ENCODE data around the gene FNDC3B.

FNDC3B gene

GRCh38 chr3:172287937-172288477 lies 248.6 kb downstream of the FNDC3B start (continued):
- TF ChIP-seq ATF2 (tag by site-specific recombination; IDR thresholded peaks at IDR 0.05; ENCODE audit: low read depth) (no peak), ZNF266 (tag by site-specific recombination; IDR thresholded peaks at IDR 0.05; ENCODE audit: low read depth) (no peak), ZBTB11 (tag by site-specific recombination; conservative IDR thresholded peaks at IDR 0.05; ENCODE audit: low read depth) (no peak)

- Histone ChIP-seq H3K4me3 (ENCODE audit: low read depth, low read length) (no peak overlapping the region), H3K27ac (ENCODE audit: extremely low read depth, low read depth, low read length) (no peak overlapping the region), H3K9me3 (ENCODE audit: control insufficient read depth, insufficient read depth, low read depth, low read length) (no peaks in the 10 kb centered on the region), H3K36me3 (ENCODE audit: control insufficient read depth in 2 of 2, insufficient read depth in 1 of 2, low read length in 2 of 2) (peaks cover 0 to 23% of the 10 kb centered on the region in 2 experiments; a peak in 1 of 3 replicates), H3K4me1 (ENCODE audit: control insufficient read depth, insufficient read depth, low read length) (no peaks in the 10 kb centered on the region)
- POLR2A ChIA-PET = no interaction called here
- no peak for TF ChIP-seq ZNF513 (tag by site-specific recombination; IDR thresholded peaks at IDR 0.05)
- TF ChIP-seq ZNF747 (tag by site-specific recombination; IDR thresholded peaks at IDR 0.05) = no peak
- no peak for TF ChIP-seq ZIC2 (tag by site-specific recombination; IDR thresholded peaks at IDR 0.05)
- no peak for TF ChIP-seq ZNF223 (tag by site-specific recombination; IDR thresholded peaks at IDR 0.05)
- TF ChIP-seq ZFHX2 (tag by site-specific recombination; conservative IDR thresholded peaks at IDR 0.05) = peak; percentile 38
- no peak for TF ChIP-seq ZNF670 (tag by site-specific recombination; IDR thresholded peaks at IDR 0.05; ENCODE audit: low read depth)
- CTCF ChIA-PET = no interaction called here
Measured at GRCh38 chr3:172288651-172289050, 249.3 kb downstream of the FNDC3B start.

GRCh38 chr3:172289583-172289982 lies 250.2 kb downstream of the FNDC3B start:
- no peaks in the 10 kb centered on the region for H3K9me3 ChIP-seq (ENCODE audit: control insufficient read depth, insufficient read depth, low read depth, low read length)
- no peak overlapping the region for H3K27ac ChIP-seq (ENCODE audit: extremely low read depth, low read depth, low read length)
- H3K4me1 ChIP-seq (ENCODE audit: control insufficient read depth, insufficient read depth, low read length) = no peaks in the 10 kb centered on the region
- no peak overlapping the region for H3K4me3 ChIP-seq (ENCODE audit: low read depth, low read length)
- CTCF ChIA-PET = no interaction called here
- peaks cover 0 to 26% of the 10 kb centered on the region in 2 experiments; a peak in 1 of 3 replicates for H3K36me3 ChIP-seq (ENCODE audit: control insufficient read depth in 2 of 2, insufficient read depth in 1 of 2, low read length in 2 of 2)
- POLR2A ChIA-PET = no interaction called here
- TF ChIP-seq ZBTB1 (tag by site-specific recombination; IDR thresholded peaks at IDR 0.05) (no peak), TSHZ1 (tag by site-specific recombination; IDR thresholded peaks at IDR 0.05; ENCODE audit: borderline replicate concordance) (no peak), ZNF549 (tag by site-specific recombination; IDR thresholded peaks at IDR 0.05) (no peak), ZNF280C (tag by site-specific recombination; IDR thresholded peaks at IDR 0.05) (no peak), SALL2 (tag by site-specific recombination; IDR thresholded peaks at IDR 0.05; ENCODE audit: borderline replicate concordance) (no peak), ZNF571 (tag by site-specific recombination; IDR thresholded peaks at IDR 0.05) (no peak), ZNF544 (tag by site-specific recombination; IDR thresholded peaks at IDR 0.05) (no peak)
